Vein endothelial cell (primary cell): ENCODE data around the gene RNF138. TPM values are rescaled to one million over a fixed set of nuclear protein-coding genes. Genes with fewer than 3 reads are reported as not detected.

ENCODE experiments used
- small RNA-seq: library from RNA; depleted of rRNA; stranded (forward); fragments of <200 nt; gene quantifications from one replicate; pipeline ENCODE3, GENCODE V24; 2012
- total RNA-seq: library from RNA; depleted of rRNA; stranded (reverse); fragments of >200 nt; gene quantifications from 2 replicates; pipeline ENCODE4 v1.2.3, GENCODE V29; 2012

RNF138 gene
- 34.3 and 35.3 TPM in 2 replicates for total RNA-seq

DNA sequence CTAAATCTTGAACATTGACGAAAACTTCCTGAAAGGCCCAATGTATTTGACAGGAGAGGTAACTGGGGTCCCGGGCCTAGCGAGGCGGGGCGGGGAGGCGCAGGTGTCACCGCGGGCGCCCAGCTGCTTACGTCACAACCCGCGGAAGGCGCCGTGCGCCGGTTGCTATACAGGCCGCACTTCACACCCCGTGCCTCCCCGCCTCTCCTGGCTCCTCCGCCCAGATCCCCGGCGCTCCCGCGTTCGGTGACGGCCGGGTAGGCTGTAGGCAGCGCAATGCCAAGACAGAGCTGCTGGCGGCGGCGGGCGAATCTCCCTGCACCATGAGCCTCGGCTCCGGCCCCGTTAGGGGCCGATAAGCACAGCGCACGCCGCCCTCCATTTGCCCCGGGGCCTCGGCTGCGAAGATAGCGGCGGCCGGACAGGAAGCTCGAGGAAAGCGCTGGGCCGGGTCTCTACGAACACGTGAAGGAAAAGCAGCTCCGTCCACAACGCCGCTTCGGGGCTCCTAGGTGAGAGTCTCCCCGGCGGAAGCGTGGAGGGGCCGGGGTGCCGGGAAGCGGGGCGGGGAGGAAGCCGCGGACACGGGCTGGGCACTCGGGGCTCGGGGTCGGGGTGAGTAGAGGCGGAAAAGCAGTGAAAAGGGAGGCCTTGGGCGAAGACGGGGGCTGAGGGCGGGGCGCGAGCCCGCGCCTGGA, at the start of gene RNF138:
Gene RNF138, plus strand, starts transcription at position 151 of the 698 bp plus-strand sequence. CDS start 903 bp downstream, outside the sequence.

Small RNA genes within 50 kb of the gene (small RNA-seq; reads per million reads assigned to genes)
- gene RNA5SP453 = not detected

Other genes starting within 250 kb of the RNF138 start
- 37.2 and 53.0 TPM in 2 replicates for gene TRAPPC8, start 148.7 kb upstream of the RNF138 start, total RNA-seq
- 2.0 and 4.8 TPM in 2 replicates for gene RNF125, start 73.0 kb upstream of the RNF138 start, total RNA-seq
- not detected in 2 replicates for gene MEP1B, start 98.2 kb downstream of the RNF138 start, total RNA-seq